ENCODE data around the gene CDKN1C.

The CDKN1C gene

GRCh38 chr11:2887515-2888195, 2.1 kb upstream of the CDKN1C start:
- no peak for DNase-seq

- no peak for DNase-seq
Observed at GRCh38 chr11:2886936-2887335, 1.4 kb upstream of the CDKN1C start.

GRCh38 chr11:2886191-2886894, 768 bp upstream of the CDKN1C start:
- no peak for DNase-seq

- peak; percentile 48 for DNase-seq
Observed at GRCh38 chr11:2885017-2885677, 428 bp downstream of the CDKN1C start.

- DNase-seq, result no peak
Observed at GRCh38 chr11:2883979-2884815, 1.4 kb downstream of the CDKN1C start.

- no peak for DNase-seq
Observed at GRCh38 chr11:2883640-2883978, 2.0 kb downstream of the CDKN1C start.

GRCh38 chr11:2882396-2883110, 3.0 kb downstream of the CDKN1C start:
- no peak for DNase-seq

- DNase-seq, result no peak
Observed at GRCh38 chr11:2881981-2882375, 3.6 kb downstream of the CDKN1C start.

GRCh38 chr11:2881076-2881980, 4.2 kb downstream of the CDKN1C start:
- DNase-seq, result no peak

GRCh38 chr11:2880646-2881045, 4.9 kb downstream of the CDKN1C start:
- DNase-seq, result no peak

- DNase-seq, result no peak
Observed at GRCh38 chr11:2878782-2879181, 6.8 kb downstream of the CDKN1C start.

- DNase-seq, result no peak
Observed at GRCh38 chr11:2877474-2877873, 8.1 kb downstream of the CDKN1C start.

GRCh38 chr11:2874963-2875362, 10.6 kb downstream of the CDKN1C start:
- no peak for DNase-seq

- no peak for DNase-seq
Observed at GRCh38 chr11:2870969-2871680, 14.4 kb downstream of the CDKN1C start.

GRCh38 chr11:2870460-2870859, 15.1 kb downstream of the CDKN1C start:
- no peak for DNase-seq

- DNase-seq, result no peak
Observed at GRCh38 chr11:2869561-2870427, 15.8 kb downstream of the CDKN1C start.

GRCh38 chr11:2869134-2869526, 16.4 kb downstream of the CDKN1C start:
- DNase-seq, result no peak

GRCh38 chr11:2868506-2869133, 17.0 kb downstream of the CDKN1C start:
- no peak for DNase-seq
